GM12891 (cell line): Measurements from ENCODE around the gene KCNE1. TPM values are rescaled to one million over a fixed set of nuclear protein-coding genes. Genes with fewer than 3 reads are reported as not detected.
"Not testable (repeated sequence)": the region's sequence is repeated elsewhere in the genome, so short reads cannot be mapped to it uniquely, and the experiment has no call there.

Source experiments
- DNase-seq: peaks from one replicate; pipeline ENCODE4 v3.0.0; 2011; ENCODE audit warnings: low spot score; ENCODE audit not compliant: insufficient read length
- FAIRE-seq: peaks from 2 replicates; lab custom pipeline; 2011; peaks lifted over from hg19 to GRCh38; lab: Jason Lieb, UNC
- PAX5 ChIP-seq: IDR thresholded peaks from 2 replicates; pipeline ENCODE4 v1.6.1; 2011; ENCODE audit warnings: low read length, moderate library complexity, mild to moderate bottlenecking; ENCODE audit not compliant: insufficient read depth, severe bottlenecking
- POLR2A ChIP-seq: IDR thresholded peaks from 2 replicates; pipeline ENCODE4 v1.6.1; 2011; ENCODE audit warnings: low read depth, low read length, control low read depth
- POLR2AphosphoS5 ChIP-seq: IDR thresholded peaks from 2 replicates; pipeline ENCODE4 v1.6.1; 2011; ENCODE audit warnings: low read depth, low read length, control low read depth
- POU2F2 ChIP-seq: IDR thresholded peaks from 2 replicates; pipeline ENCODE4 v1.6.1; 2011; ENCODE audit warnings: low read depth, mild to moderate bottlenecking, control low read depth, low read length, moderate library complexity
- SPI1 ChIP-seq: IDR thresholded peaks from 2 replicates; pipeline ENCODE4 v1.6.1; 2011; ENCODE audit warnings: low read depth, low read length, control low read depth
- TAF1 ChIP-seq: IDR thresholded peaks from 2 replicates; pipeline ENCODE4 v1.6.1; 2011; ENCODE audit warnings: low read depth, low read length, control low read depth
- polyA plus RNA-seq: library from polyadenylated mRNA; unstranded; fragments of >200 nt; gene quantifications from one replicate; pipeline ENCODE4 v1.2.1, GENCODE V29; 2012; ENCODE audit warnings: low read depth, missing spikeins, inconsistent platforms; ENCODE audit not compliant: missing spikeins

The KCNE1 gene
- not detected for polyA plus RNA-seq

DNA sequence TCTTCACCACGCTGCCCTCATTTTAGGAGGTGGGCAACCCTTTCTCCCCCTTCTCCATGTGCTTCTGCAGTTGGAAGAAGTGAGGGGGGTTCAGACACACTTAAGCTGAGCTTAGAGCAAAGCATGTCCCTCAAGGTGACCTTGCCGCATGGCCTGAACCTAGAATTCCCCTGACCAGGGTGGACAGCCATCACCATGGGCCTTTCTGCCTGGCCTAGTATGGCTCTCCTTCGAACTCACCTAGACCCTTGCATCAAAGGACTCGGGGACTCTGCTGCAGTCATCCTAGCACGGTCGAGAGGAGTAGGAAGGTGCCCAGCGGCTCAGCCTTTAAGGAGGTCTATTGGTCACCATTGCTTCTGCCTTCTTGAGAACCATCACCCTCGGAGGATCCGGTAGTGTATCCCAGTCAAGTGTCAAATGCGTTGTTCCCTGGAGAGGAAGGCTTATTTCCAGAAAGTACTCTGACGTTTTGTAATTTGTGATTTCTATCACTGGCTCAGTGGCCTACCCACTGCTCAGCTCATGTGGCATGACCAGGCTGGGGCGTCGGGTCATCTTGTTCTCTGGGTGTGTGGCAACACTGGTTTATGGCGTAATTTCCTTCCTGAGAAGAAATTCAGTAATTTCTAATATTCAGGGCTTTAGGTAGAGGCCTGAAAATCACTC lies at the start of gene KCNE1:
Gene KCNE1 (minus strand): TSS at position 424 of the 669 bp plus-strand sequence. CDS start 62,576 bp downstream, outside the sequence.
- FAIRE-seq, result no peak

GRCh38 chr21:34561806-34562205 lies 49.8 kb upstream of the KCNE1 start:
- TF ChIP-seq TAF1, result no peak
- no peak for TF ChIP-seq SPI1
- TF ChIP-seq POLR2A, result no peak
- no peak for TF ChIP-seq POU2F2
- no peak for TF ChIP-seq POLR2AphosphoS5
- TF ChIP-seq PAX5, result no peak
- no peak for DNase-seq
- no peak for FAIRE-seq

More for the DNA sequence above, at the start of gene KCNE1:
- DNase-seq, result no peak
- TF ChIP-seq SPI1 (no peak), POLR2A (no peak), PAX5 (no peak), TAF1 (no peak), POU2F2 (no peak), POLR2AphosphoS5 (no peak)

GRCh38 chr21:34560609-34561008 lies 48.6 kb upstream of the KCNE1 start:
- FAIRE-seq, result no peak

DNA sequence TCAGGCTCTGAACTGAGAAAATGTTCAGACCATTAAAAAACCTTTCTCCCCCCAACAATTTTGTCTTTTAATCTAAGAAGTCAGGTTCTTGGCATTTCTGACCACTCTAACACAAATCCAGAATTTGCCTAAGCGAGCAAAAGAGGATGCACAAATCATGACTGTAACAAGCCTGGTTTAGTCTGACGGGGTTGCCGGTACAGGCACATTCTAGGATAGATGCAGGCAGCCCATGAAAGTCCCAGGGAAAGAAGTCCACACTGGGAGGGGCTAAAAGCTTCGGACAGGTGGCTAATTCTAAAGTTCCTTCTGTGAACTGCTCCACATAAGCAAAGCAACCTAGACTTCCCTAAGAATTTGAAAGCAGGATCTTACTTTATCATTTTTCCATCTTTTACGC lies 48.0 kb upstream of the KCNE1 start:
- TF ChIP-seq POLR2A (no peak), TAF1 (no peak), POU2F2 (no peak)
- DNase-seq, result no peak
- FAIRE-seq, result no peak

More at GRCh38 chr21:34560609-34561008, 48.6 kb upstream of the KCNE1 start:
- no peak for DNase-seq
- TF ChIP-seq TAF1 (no peak), POU2F2 (no peak), PAX5 (no peak), POLR2A (no peak), POLR2AphosphoS5 (no peak), SPI1 (no peak)

GRCh38 chr21:34559089-34559631 lies 47.1 kb upstream of the KCNE1 start:
- FAIRE-seq, result no peak
- no peak for TF ChIP-seq SPI1
- no peak for TF ChIP-seq POU2F2
- TF ChIP-seq PAX5, result no peak
- no peak for TF ChIP-seq POLR2A
- no peak for TF ChIP-seq POLR2AphosphoS5
- no peak for TF ChIP-seq TAF1
- DNase-seq, result no peak

DNA sequence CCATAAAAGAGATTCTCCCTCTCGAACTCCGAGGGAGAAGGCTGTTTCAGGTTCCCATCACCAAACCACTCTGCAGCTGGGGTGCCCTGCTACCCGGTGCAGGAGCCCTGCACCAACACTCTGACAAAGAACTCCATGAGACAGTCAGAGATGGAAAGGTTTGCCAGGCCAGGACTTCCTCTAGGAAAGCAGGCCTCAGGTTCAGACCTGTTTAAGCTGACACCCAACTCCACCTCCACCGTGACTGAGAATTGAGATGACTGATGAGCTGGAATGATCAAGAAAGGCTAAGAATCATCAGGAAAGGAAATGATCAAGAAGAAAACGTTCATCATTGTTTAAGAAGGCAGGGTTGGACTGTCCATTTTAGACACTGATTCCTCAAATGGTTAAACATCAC lies 46.2 kb upstream of the KCNE1 start:
- FAIRE-seq (no peak), DNase-seq (no peak)
- TF ChIP-seq SPI1 (no peak), POLR2AphosphoS5 (no peak), TAF1 (no peak), PAX5 (no peak), POLR2A (no peak)

- DNase-seq (no peak), FAIRE-seq (no peak)
- TF ChIP-seq SPI1 (no peak), TAF1 (no peak), POLR2A (no peak), PAX5 (no peak), POU2F2 (no peak), POLR2AphosphoS5 (no peak)
Measured at GRCh38 chr21:34557261-34557660, 45.3 kb upstream of the KCNE1 start.

DNA sequence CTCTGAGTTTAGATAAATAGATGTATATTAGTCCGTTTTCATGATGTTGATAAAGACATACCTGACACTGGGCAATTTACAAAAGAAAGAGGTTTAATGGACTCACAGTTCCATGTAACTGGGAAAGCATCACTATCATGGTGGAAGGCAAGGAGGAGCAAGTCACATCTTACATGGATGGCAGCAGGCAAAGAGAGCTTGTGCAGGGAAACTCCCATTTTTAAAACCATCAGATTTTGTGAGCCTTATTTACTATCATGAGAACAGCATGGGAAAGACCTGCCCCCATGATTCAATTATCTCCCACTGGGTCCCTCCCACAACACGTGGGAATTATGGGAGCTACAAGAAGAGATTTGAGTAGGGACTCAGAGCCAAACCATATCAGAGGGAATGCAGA lies 42.7 kb upstream of the KCNE1 start:
- FAIRE-seq, DNase-seq: not testable (repeated sequence)

DNA sequence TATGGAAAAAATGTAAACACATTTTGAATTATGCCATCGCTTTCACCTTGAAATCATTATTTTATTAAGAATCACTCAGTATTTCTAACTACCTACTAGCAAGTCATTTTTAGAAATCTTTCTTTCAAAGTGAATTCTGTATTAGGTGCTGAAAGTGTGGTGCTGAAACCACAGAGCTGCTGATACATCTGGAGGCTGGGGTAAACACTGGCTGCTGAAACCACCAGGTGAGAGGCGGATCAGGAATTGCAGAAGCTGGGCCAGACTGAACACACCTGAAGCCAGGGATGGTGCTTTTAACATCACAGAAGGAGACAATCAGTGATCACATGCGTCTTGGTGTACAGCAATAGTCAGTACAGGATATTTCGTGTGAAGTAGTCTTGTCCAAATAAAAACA lies 42.2 kb upstream of the KCNE1 start:
- TF ChIP-seq TAF1 (no peak), POLR2AphosphoS5 (no peak), POLR2A (no peak), POU2F2 (no peak), PAX5 (no peak), SPI1 (no peak)
- no peak for FAIRE-seq

More for the DNA sequence above, 42.2 kb upstream of the KCNE1 start:
- no peak for DNase-seq
